Thyroid gland (tissue), 4 donors: Measurements from ENCODE around the gene GLT1D1.

ENCODE experiments used
- POLR2A ChIP-seq, 2 donors: fragments of 450-650 bp; IDR thresholded peaks; one replicate each; pipeline ENCODE4 v1.6.1; 2017; ENCODE audit warnings: antibody characterized with exemption in 2 of 2, mild to moderate bottlenecking in 2 of 2, moderate library complexity in 1 of 2
- TF ChIP-seq, protein P1 (sequence below), 6 experiments: fragments of 200-600 bp in 3 of 6; fragments of 450-650 bp in 3 of 6; sonication (generic) in 3 of 6; IDR thresholded peaks; one replicate each; pipeline ENCODE4 v1.5.1; 2016 to 2019; ENCODE audit warnings: antibody characterized with exemption in 6 of 6, mild to moderate bottlenecking in 2 of 6, inconsistent platforms in 1 of 6, moderate library complexity in 1 of 6

DNA sequence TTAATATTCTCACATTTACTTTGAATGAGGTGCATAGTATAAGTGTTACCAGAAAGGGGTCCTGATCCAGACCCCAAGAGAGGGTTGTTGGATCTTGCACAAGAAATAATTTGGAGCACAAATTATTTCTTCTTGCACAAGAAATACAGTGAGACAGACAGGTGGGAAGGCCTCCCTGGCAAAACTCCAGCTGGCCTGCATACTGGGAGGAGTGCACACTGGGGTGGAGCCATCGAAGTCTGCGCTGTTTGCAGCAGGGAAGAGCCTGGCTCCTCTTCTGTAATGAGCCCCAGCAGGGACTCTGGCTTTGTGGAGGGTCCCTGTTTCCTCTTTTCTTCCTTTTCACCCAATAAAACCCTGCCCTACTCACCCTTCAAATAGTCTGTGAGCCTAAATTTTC is 141.6 kb downstream of the GLT1D1 start:
- TF ChIP-seq, protein P1, sequence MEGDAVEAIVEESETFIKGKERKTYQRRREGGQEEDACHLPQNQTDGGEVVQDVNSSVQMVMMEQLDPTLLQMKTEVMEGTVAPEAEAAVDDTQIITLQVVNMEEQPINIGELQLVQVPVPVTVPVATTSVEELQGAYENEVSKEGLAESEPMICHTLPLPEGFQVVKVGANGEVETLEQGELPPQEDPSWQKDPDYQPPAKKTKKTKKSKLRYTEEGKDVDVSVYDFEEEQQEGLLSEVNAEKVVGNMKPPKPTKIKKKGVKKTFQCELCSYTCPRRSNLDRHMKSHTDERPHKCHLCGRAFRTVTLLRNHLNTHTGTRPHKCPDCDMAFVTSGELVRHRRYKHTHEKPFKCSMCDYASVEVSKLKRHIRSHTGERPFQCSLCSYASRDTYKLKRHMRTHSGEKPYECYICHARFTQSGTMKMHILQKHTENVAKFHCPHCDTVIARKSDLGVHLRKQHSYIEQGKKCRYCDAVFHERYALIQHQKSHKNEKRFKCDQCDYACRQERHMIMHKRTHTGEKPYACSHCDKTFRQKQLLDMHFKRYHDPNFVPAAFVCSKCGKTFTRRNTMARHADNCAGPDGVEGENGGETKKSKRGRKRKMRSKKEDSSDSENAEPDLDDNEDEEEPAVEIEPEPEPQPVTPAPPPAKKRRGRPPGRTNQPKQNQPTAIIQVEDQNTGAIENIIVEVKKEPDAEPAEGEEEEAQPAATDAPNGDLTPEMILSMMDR (IDR thresholded peaks at IDR 0.05), result no peak
- no peak for TF ChIP-seq POLR2A (IDR thresholded peaks at IDR 0.05)
